Measurements from ENCODE around the gene IL18. TPM values are rescaled to one million over a fixed set of nuclear protein-coding genes. Genes with fewer than 3 reads are reported as not detected.

Gene IL18
- 10 to 100 TPM in 2 of 4 donors, 1 to 10 TPM in 2; 5.8 to 18.3 (median 9.3) TPM for total RNA-seq

- no peaks in the 10 kb centered on the region for H3K4me1 ChIP-seq
- peak within 1 kb of the TSS in 1 of 3 donors; percentile 15 for H3K27ac ChIP-seq
- H3K9me3 ChIP-seq, result no peaks in the 10 kb centered on the region
- DNase-seq, result peak; percentile 58 to 61
- 65 to 66% methylated on average over 12 of the region's 12 CpGs for WGBS, 2 donors
- no peak within 1 kb of the TSS for H3K4me3 ChIP-seq (replicated peaks in 1 of 3)
- intact Hi-C loops (cut with DNase I), result no loop called here
- H3K36me3 ChIP-seq, result no peaks in the 10 kb centered on the region
- H3K27me3 ChIP-seq, result no peaks in the 10 kb centered on the region
- no peak for TF ChIP-seq POLR2A (IDR thresholded peaks at IDR 0.05)
- TF ChIP-seq CTCF (IDR thresholded peaks at IDR 0.05), result no peak
These were observed at the start of gene IL18 for GRCh38 chr11:112163875-112164685. Gene IL18 (minus strand): TSS chr11:112164094. CDS start chr11:112155053, 9,041 bp downstream.

GRCh38 chr11:112212710-112213109, 48.8 kb upstream of the IL18 start:
- intact Hi-C loops (cut with DNase I), result no loop called here
- Histone ChIP-seq H3K27ac (no peak overlapping the region), H3K4me1 (no peaks in the 10 kb centered on the region), H3K27me3 (no peaks in the 10 kb centered on the region), H3K9me3 (no peaks in the 10 kb centered on the region), H3K36me3 (no peaks in the 10 kb centered on the region), H3K4me3 (replicated peaks in 1 of 3) (no peak overlapping the region)
- DNase-seq, result no peak
- no peak for TF ChIP-seq POLR2A (IDR thresholded peaks at IDR 0.05)
- no peak for TF ChIP-seq CTCF (IDR thresholded peaks at IDR 0.05)

- no peaks in the 10 kb centered on the region for H3K36me3 ChIP-seq
- no peak for TF ChIP-seq POLR2A (IDR thresholded peaks at IDR 0.05)
- TF ChIP-seq CTCF (IDR thresholded peaks at IDR 0.05), result no peak
- WGBS, 2 donors, result 81 to 97% methylated on average over 3 of the region's 3 CpGs
- H3K4me3 ChIP-seq (replicated peaks in 1 of 3), result no peak overlapping the region
- no peak for DNase-seq
- intact Hi-C loops (cut with DNase I), result no loop called here
- H3K27ac ChIP-seq, result no peak overlapping the region
- no peaks in the 10 kb centered on the region for H3K27me3 ChIP-seq
- no peaks in the 10 kb centered on the region for H3K9me3 ChIP-seq
- H3K4me1 ChIP-seq, result no peaks in the 10 kb centered on the region
These were observed 48.4 kb upstream of the IL18 start for GRCh38 chr11:112212290-112212689.

- 60 to 63% methylated on average over 2 of the region's 2 CpGs for WGBS, 2 donors
- H3K27me3 ChIP-seq, result no peaks in the 10 kb centered on the region
- no peak overlapping the region for H3K27ac ChIP-seq
- H3K9me3 ChIP-seq, result no peaks in the 10 kb centered on the region
- no peaks in the 10 kb centered on the region for H3K36me3 ChIP-seq
- no peak overlapping the region for H3K4me3 ChIP-seq (replicated peaks in 1 of 3)
- no peaks in the 10 kb centered on the region for H3K4me1 ChIP-seq
- TF ChIP-seq POLR2A (IDR thresholded peaks at IDR 0.05) (no peak), CTCF (IDR thresholded peaks at IDR 0.05) (no peak)
- intact Hi-C loops (cut with DNase I), result no loop called here
- no peak for DNase-seq
These were observed 47.6 kb upstream of the IL18 start for GRCh38 chr11:112211536-112211935.

GRCh38 chr11:112210890-112211289, 47.0 kb upstream of the IL18 start:
- H3K27ac ChIP-seq, result no peak overlapping the region
- 76 to 87% methylated on average over 1 of the region's 1 CpG for WGBS, 2 donors
- no peak for DNase-seq
- TF ChIP-seq POLR2A (IDR thresholded peaks at IDR 0.05) (no peak), CTCF (IDR thresholded peaks at IDR 0.05) (no peak)
- H3K4me1 ChIP-seq, result no peaks in the 10 kb centered on the region
- no peaks in the 10 kb centered on the region for H3K27me3 ChIP-seq
- no peaks in the 10 kb centered on the region for H3K9me3 ChIP-seq
- no peak overlapping the region for H3K4me3 ChIP-seq (replicated peaks in 1 of 3)
- H3K36me3 ChIP-seq, result no peaks in the 10 kb centered on the region
- intact Hi-C loops (cut with DNase I), result no loop called here

All from thyroid gland (tissue), 4 donors.